HT-29 (cell line): Measurements from ENCODE around the gene AIDA. TPM values are rescaled to one million over a fixed set of nuclear protein-coding genes. Genes with fewer than 3 reads are reported as not detected.
"Not testable (repeated sequence)": the region's sequence is repeated elsewhere in the genome, so short reads cannot be mapped to it uniquely, and the experiment has no call there.

Experiments used
- DNase-seq: peaks from one replicate; pipeline ENCODE4 v3.0.0-alpha.2; 2015; ENCODE audit warnings: low spot score
- total RNA-seq: library from RNA; depleted of rRNA; stranded (reverse); fragments of >200 nt; shearing (Covaris generic); gene quantifications from 2 replicates; pipeline ENCODE4 v1.2.3, GENCODE V29; 2014

The AIDA gene
- total RNA-seq, 1 experiment from 2014 or later = 10.6 TPM

DNA sequence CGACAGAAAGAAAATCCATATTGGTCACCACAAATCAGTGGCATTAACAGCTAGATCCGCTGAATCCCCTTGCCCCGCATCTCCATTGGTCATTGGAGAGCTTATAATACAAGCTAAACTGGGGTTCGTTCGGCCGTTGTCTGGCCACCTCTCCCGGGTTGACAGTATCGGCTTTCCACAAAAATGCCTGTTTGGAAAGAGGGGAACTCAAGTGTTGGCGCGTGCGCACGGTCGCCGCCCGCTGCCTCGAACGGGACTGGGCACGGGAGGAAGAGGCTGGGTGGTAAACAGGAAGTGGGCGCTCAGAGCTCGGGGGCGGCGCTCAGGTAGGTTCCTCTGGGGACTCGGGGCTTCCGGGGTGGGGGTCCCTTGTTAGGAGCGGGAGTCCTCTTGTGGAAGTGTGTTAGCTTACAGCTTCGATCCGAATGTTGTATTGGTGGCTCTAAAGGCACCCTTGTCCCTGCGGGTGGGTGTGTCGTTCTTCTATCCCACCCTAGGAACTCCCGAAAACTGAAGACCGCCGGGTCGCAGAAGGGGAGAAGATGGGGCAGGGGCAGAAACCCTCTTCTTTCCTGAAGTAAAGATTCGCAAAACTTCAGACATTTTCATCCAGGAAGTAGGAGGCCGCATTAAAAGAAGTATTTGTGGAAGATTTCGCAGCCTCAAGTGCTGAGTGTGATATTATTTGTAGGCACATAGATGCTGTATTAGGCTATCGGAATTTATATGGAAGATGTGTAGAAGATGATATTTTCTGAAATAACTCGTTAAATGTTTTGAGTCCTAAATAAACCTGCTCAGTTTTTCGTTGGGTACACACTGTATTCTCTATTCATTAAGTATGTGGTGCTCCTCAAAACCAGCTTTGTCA is 1.0 kb upstream of the AIDA start:
- peak; percentile 92 for DNase-seq

- DNase-seq = peak; percentile 70
Measured at GRCh38 chr1:222711319-222712252, 705 bp downstream of the AIDA start.

- no peak for DNase-seq
Measured at GRCh38 chr1:222709700-222710153, 2.6 kb downstream of the AIDA start.

- no peak for DNase-seq
Measured at GRCh38 chr1:222706815-222707214, 5.5 kb downstream of the AIDA start.

DNA sequence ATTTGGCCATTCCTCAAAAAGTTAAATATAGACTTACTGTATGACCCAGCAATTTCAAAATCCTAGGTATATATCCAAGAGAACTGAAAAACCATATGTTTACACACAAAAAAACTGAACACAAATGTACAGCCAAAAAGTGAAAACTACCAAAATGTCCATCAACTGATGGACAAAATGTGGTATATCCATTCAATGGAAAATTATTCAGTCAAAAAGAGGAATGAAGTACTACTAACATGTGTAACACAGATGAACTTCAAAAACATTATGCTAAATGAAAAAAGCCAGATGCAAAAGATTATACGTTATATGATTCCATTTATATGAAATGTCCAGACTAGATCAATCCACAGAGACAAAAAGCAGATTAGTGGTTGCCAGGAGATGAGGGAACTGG is 8.0 kb downstream of the AIDA start:
- no peak for DNase-seq

GRCh38 chr1:222702210-222702609 is 10.1 kb downstream of the AIDA start:
- DNase-seq = no peak

GRCh38 chr1:222697826-222698225 is 14.5 kb downstream of the AIDA start:
- DNase-seq = no peak

DNA sequence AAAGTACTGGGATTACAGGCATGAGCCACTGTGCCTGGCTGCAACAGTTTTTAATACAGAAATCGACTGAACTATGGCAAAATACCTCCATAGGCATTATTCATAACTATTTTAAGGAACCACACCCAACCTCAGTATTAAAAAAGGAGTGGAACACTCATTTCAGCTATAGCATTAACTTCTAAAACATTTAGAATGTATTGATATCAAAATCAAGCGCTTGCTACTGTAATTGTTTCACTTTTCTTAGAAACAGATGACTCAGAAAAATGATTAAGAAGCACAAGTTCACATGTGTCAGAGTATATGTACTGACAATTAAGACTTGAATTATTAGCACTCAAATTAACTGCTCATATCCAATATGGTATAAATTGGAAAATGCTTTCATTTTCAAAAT is 15.1 kb downstream of the AIDA start:
- no peak for DNase-seq

- no peak for DNase-seq
Measured at GRCh38 chr1:222696741-222697140, 15.6 kb downstream of the AIDA start.

- no peak for DNase-seq
Measured at GRCh38 chr1:222694927-222695326, 17.4 kb downstream of the AIDA start.

DNA sequence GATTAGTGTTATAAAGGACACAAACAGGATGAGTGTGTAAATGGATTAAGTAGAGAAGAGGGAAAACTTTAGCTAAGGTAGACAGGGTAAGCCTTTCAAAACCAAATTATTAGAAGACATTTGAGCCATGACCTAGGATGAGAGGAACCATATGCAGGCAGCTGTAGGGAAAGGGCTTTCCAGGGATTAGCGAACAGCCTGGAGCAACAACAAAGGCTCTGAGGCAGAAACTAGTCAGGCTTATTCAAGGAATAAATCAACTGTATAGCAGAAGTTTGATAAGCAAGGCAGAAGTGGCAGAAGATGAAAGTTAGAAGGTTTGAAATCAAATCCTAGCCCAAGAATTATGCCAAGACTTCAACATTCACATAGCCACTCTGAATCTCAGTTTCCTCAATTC is 21.3 kb downstream of the AIDA start:
- no peak for DNase-seq

DNA sequence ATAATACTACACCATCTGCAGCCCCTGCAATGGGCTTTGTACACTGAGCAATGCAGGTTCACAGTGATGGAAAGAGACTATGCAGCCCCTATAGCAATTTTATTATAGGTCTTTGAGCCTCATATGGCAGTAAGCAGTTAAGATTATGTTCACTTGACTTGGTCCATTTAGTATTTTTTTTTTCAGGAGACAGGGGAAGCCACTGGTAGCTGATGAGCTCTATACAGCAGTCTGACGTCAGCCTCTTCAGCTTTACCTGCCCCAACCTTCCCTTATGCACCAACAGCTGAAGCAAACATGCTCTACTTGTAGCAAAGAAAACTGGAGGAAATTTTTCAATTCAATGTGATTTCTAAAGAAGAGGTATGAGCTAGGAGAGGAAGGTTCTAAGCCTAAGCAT is 32.2 kb downstream of the AIDA start:
- no peak for DNase-seq

- DNase-seq = no peak
Measured at GRCh38 chr1:222670110-222670509, 42.2 kb downstream of the AIDA start.

DNA sequence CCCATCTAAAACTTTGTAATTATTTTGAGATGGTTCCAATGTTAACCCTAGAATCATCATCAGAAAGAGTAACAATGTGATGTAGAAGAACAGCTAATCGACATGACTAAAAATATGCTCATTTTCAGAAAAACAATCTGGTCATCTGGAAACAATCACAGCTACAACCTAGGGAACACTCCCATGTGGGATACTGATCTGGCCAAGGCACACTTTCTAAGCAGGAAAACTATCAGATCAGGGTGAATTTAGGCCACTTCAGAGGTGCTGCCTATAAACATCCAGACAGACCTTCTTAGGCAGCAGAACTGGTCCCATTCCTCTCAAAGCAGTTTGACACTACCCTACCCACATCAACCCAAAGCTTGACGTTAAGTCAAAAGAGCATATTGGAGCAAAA is 43.2 kb downstream of the AIDA start:
- DNase-seq = not testable (repeated sequence)

GRCh38 chr1:222668184-222668583 is 44.1 kb downstream of the AIDA start:
- DNase-seq = not testable (repeated sequence)

- no peak for DNase-seq
Measured at GRCh38 chr1:222665964-222666363, 46.3 kb downstream of the AIDA start.

DNA sequence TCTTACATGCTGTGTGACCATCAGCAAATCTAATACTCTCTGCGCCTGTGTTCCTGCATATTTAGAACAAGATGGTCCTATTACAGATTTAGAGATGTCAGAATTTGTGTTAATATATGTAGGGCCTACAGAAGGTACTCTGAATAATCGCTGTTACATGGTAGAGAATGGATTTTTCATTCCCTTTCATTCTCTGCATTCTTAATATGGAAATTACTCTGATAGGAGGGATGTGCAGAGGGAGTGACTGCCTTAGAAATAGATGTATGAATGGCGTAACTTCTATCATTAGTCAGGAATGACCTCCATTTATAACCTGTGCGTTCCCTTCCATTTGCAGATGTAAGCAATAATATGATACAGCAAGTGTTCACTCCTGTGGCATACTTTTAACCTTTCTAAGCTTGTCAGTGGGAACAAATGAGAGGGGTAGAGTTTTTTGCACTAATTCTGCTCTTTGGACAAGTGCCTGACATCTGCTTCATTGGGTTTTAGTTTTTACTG is 48.8 kb downstream of the AIDA start:
- no peak for DNase-seq

- DNase-seq = no peak
Measured at GRCh38 chr1:222657899-222658298, 54.4 kb downstream of the AIDA start.

DNA sequence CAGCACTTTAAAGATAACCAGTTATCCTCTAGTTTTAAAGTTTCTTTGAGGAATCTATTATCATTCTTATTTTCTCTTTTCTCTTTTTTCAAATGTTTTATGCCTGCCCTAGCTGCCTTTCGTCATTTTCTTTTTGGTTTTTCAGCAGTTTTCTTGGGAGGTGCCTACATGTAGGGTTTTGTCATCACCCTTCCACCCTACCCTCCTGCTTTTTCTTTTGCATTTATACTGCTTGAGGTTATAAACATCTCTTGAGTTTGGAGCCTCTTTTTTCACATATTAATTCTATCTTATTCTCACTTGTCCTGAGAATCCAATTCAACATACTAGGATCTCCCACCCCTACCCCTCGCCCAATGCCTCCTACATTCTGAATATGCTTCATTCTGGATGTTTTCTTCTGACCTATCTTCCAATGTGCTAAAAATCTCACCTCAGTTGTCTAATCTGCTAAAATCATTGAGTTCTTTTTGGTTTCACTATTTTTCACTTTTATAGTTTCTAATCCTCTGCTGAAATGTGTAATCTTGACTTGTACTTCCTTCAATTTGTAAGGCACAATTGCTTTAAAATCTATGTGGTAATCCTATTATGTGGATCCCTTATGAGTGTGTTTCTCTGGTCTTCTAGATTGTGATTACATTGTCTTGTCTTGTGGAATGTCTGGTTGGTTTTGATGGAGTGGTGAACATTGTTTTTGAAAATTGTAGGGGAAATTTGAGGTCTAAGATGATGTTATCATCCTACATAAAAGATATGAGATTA is 55.7 kb downstream of the AIDA start:
- DNase-seq = no peak

DNA sequence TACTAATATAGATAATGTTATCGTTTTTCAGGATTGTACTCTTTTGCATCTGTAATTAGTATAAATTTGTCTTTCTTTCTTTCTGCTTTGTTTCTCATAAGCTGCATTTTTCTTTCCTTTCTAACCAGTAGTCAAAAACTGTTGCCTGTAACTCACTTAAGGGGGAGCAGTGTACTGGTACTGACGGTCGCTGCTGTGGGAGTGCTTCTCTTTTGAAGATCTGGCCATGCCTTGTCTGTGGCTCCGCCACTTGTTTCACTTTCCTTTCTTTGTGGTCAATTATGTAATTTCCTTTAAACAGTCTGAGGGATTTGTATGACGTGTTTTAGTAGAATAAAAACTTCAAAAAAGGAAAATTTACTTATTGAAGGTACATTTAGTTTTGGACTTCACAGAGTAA is 57.4 kb downstream of the AIDA start:
- no peak for DNase-seq

- DNase-seq = no peak
Measured at GRCh38 chr1:222653178-222653827, 59.0 kb downstream of the AIDA start.
